Spleen (tissue), 7 donors: Measurements from ENCODE around the gene GRK5.

Experiments
- CTCF ChIP-seq, 11 experiments: fragments of 200-600 bp in 7 of 11; fragments of 450-650 bp in 4 of 11; sonication (generic) in 4 of 11; IDR thresholded peaks in 8 of 11; conservative IDR thresholded peaks in 3 of 11; 1 replicate in 7 of 11; 2 replicates in 4 of 11; pipeline versions ENCODE4 v1.4.0 to v1.8.0; 2016 to 2021; ENCODE audit warnings: antibody characterized with exemption in 11 of 11, inconsistent platforms in 4 of 11, mild to moderate bottlenecking in 1 of 11
- POLR2A ChIP-seq, 3 donors: fragments of 450-650 bp; IDR thresholded peaks; one replicate each; pipeline ENCODE4 v1.5.1; 2017; ENCODE audit warnings: antibody characterized with exemption in 3 of 3, mild to moderate bottlenecking in 1 of 3
- donor health status: DM: no; HTN: no; CAD: no; lungs with moderate emphysema.
- donor health status: DM: no; HTN: no; CAD: no.
- donor health status: DM: no; HTN: no; CAD: no.

DNA sequence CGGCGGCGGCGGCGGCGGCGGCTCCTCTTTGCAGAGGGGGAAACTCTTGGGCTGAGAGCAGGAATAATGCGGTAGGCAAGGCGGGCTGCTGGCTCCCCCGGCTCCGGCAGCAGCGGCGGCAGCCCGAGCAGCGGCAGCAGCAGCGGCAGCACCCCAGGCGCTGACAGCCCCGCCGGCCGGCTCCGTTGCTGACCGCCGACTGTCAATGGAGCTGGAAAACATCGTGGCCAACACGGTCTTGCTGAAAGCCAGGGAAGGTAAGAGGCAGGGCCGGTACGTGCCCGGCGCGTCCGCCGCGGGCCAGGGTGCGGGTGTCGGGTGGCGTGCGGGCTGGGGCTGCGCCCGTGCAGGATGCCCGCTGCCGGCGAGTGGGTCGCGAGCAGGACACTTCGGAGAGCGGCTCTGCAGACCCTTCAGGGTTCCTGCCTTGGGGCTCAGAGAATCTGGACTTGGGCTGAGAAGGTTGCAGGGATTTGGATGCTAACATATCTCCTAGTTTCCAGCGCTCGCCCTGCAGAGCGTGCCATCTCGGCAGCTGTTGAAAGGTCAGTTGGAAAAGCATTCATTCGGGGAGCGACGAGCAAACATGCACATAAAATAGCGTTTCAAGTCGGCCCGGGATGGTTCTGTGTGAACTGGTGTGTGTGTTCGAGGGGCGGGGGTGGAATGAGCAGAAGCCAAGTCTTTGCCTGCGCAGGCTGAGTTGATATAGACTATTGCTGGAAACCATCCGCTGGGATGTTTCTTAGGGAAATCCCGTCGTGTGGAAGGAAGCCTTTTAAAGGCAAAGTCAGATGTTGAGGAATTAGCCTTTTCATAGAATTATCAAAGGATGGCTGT is 562 bp downstream of the GRK5 start:
- no peak for TF ChIP-seq CTCF (IDR thresholded peaks at IDR 0.05 in 8 of 11, conservative IDR thresholded peaks at IDR 0.05 in 3 of 11)
- no peak for TF ChIP-seq POLR2A (IDR thresholded peaks at IDR 0.05)
